ENCODE results near the gene SIGLEC15. TPM values are rescaled to one million over a fixed set of nuclear protein-coding genes. Genes with fewer than 3 reads are reported as not detected.
"Not testable (repeated sequence)": the region's sequence is repeated elsewhere in the genome, so short reads cannot be mapped to it uniquely, and the experiment has no call there.

SIGLEC15 gene
- total RNA-seq, 3 donors from 2014 or later, result 0.16 to 0.17 TPM; not detected in 1

DNA sequence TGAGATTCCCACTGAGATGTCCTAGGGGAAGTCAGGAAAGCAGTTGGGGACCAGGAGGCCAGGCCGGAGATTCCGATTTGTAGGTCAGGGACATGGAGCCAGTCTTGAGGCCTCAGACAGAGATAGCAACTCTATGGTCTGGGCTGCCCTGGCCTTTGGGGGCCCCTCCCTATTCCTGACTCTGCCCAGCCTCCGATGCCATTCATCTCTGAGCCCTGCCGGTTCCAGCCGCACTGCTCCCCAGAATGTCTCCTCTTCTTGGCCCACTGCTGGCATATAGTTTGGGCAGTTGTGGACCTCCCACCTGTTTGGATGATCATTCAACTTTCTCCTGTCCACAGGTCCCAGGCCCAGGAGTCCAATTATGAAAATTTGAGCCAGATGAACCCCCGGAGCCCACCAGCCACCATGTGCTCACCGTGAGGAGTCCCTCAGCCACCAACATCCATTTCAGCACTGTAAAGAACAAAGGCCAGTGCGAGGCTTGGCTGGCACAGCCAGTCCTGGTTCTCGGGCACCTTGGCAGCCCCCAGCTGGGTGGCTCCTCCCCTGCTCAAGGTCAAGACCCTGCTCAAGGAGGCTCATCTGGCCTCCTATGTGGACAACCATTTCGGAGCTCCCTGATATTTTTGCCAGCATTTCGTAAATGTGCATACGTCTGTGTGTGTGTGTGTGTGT lies 16.4 kb downstream of the SIGLEC15 start:
- Histone ChIP-seq H3K36me3 (ENCODE audit: low read depth) (no peaks in the 10 kb centered on the region), H3K4me1 (ENCODE audit: low read depth) (peaks cover 10% of the 10 kb centered on the region), H3K9me3 (no peaks in the 10 kb centered on the region), H3K4me3 (no peak overlapping the region)
- ATAC-seq (no peak), DNase-seq (no peak)
- intact Hi-C loops (cut with DNase I, micrococcal nuclease), result no loop called here
- TF ChIP-seq, protein P1, sequence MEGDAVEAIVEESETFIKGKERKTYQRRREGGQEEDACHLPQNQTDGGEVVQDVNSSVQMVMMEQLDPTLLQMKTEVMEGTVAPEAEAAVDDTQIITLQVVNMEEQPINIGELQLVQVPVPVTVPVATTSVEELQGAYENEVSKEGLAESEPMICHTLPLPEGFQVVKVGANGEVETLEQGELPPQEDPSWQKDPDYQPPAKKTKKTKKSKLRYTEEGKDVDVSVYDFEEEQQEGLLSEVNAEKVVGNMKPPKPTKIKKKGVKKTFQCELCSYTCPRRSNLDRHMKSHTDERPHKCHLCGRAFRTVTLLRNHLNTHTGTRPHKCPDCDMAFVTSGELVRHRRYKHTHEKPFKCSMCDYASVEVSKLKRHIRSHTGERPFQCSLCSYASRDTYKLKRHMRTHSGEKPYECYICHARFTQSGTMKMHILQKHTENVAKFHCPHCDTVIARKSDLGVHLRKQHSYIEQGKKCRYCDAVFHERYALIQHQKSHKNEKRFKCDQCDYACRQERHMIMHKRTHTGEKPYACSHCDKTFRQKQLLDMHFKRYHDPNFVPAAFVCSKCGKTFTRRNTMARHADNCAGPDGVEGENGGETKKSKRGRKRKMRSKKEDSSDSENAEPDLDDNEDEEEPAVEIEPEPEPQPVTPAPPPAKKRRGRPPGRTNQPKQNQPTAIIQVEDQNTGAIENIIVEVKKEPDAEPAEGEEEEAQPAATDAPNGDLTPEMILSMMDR (IDR thresholded peaks at IDR 0.05), result no peak

DNA sequence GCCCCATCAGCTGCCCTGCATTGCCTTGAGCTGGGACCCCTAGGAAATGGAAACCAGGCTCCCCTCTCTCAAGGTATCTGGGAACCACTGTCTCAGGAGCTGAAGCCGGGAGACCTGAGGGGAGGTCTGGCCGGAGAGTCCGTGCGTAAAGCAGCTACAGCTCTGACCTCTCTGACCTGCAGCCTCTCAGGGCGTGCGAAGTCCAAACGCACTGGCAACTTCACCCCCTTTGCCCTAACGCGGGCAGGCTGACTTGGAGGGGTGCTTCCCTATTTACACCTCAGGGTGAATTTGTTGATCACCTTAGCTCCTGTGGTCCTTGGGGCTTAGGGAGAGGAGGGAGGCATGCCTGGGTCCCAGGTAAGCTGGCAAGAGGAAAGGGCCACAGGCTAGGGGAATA lies 17.5 kb downstream of the SIGLEC15 start:
- TF ChIP-seq, protein P1 (IDR thresholded peaks at IDR 0.05), result no peak
- peaks cover 7% of the 10 kb centered on the region for H3K4me1 ChIP-seq (ENCODE audit: low read depth)
- DNase-seq (no peak), ATAC-seq (no peak)
- no peak overlapping the region for H3K4me3 ChIP-seq
- H3K36me3 ChIP-seq (ENCODE audit: low read depth), result no peaks in the 10 kb centered on the region
- intact Hi-C loops (cut with DNase I, micrococcal nuclease), result no loop called here
- H3K9me3 ChIP-seq, result no peaks in the 10 kb centered on the region

DNA sequence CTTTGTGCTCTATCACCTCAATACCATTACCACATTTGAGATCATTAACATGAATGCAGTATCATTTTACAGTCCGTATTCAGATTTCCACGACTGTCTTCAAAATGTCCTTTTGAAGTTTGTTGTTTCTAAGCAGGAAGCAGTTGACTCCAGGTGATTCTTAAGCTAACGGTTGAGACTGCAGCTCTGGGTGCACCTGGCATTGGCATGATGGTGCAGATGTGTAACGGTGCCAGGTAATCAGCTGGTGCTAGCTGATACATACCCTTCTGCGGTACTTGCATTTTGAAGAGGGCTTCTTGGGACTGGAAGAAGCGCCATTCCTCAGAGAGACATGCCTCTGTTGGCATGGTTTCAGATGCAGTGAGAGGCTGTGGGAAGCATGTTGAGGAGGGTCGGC lies 19.5 kb downstream of the SIGLEC15 start:
- ATAC-seq (no peak), DNase-seq (no peak)
- no peaks in the 10 kb centered on the region for H3K36me3 ChIP-seq (ENCODE audit: low read depth)
- intact Hi-C loops (cut with DNase I, micrococcal nuclease), result no loop called here
- TF ChIP-seq, protein P1 (IDR thresholded peaks at IDR 0.05), result no peak
- no peaks in the 10 kb centered on the region for H3K4me1 ChIP-seq (ENCODE audit: low read depth)
- no peaks in the 10 kb centered on the region for H3K9me3 ChIP-seq
- H3K4me3 ChIP-seq, result no peak overlapping the region

DNA sequence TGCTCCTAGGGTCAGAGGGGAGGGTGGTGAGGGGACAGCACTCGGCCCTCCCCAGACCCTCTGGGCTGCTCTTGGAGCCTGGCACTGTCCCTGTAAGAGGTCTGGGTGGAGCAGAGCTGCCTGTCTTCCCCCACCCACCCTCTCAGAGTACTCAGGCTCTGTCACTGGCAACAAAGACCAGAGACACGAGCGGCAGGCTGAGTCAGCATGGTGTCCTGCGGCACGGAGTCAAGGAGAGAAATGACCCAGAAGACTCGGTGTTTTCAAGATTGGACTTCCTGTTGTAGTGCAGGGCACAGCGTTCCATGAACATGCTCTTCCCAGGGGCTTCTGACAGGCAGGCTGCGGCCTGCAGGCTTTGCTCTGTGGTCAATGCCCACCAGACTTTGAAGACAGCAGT lies 19.9 kb downstream of the SIGLEC15 start:
- TF ChIP-seq, protein P1 (IDR thresholded peaks at IDR 0.05), result no peak
- Histone ChIP-seq H3K36me3 (ENCODE audit: low read depth) (no peaks in the 10 kb centered on the region), H3K4me3 (no peak overlapping the region), H3K9me3 (no peaks in the 10 kb centered on the region), H3K4me1 (ENCODE audit: low read depth) (no peaks in the 10 kb centered on the region)
- intact Hi-C loops (cut with DNase I, micrococcal nuclease), result no loop called here
- ATAC-seq (no peak), DNase-seq (no peak)

DNA sequence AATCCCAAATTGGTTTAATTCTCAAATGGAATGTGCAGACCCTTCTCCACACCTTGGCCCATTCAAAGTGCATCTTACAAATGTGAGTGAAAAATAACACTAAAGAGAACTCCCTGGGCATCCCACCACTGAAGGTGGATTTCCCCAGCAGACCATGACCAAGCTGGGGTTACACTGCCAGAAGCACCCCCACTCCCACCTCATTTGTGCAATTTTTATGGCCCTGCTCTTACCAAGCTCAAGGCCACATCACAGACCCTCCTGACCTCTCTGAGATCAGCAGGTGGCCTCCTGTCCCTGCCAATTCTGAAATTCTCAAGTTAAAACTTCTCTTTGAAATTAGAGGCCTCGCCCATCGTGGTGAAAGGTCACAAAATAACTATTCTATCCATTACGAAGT lies 21.6 kb downstream of the SIGLEC15 start:
- ATAC-seq (no peak), DNase-seq (no peak)
- TF ChIP-seq, protein P1 (IDR thresholded peaks at IDR 0.05), result no peak
- Histone ChIP-seq H3K36me3 (ENCODE audit: low read depth) (no peaks in the 10 kb centered on the region), H3K4me3 (no peak overlapping the region), H3K4me1 (ENCODE audit: low read depth) (no peaks in the 10 kb centered on the region), H3K9me3 (no peaks in the 10 kb centered on the region)
- intact Hi-C loops (cut with DNase I, micrococcal nuclease), result no loop called here

DNA sequence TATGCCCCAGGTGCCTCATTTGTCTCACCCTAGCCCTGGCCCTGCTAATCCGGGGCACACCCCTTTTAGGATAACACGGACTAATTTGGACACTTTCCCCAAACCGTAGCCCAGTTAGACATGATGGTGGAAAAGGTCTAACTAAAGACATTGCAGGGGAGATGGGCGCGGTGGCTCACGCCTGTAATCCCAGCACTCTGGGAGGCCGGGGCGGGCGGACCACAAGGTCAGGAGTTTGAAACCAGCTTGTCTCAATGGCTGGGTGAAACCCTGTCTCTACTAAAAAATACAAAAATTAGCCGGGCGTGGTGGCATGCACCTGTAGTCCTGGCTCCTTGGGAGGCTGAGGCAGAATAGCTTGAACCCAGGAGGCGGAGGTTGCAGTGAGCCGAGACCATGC lies 23.2 kb downstream of the SIGLEC15 start:
- H3K4me3 ChIP-seq; H3K36me3 ChIP-seq (ENCODE audit: low read depth); H3K9me3 ChIP-seq; ATAC-seq; H3K4me1 ChIP-seq (ENCODE audit: low read depth); DNase-seq; intact Hi-C loops (cut with DNase I, micrococcal nuclease): not testable (repeated sequence)

All from mucosa of descending colon (tissue), 3 donors.